Left lung (tissue), 10 donors: Measurements from ENCODE around the gene PAK1. TPM values are rescaled to one million over a fixed set of nuclear protein-coding genes. Genes with fewer than 3 reads are reported as not detected.

Source experiments
- ATAC-seq: fragments of 200-7000 bp; cut with Tn5 transposase; one replicate; pipeline ENCODE4 v1.9.1; 2020; ENCODE audit warnings: moderate library complexity
- DNase-seq, 4 donors: peaks; one replicate each; pipeline ENCODE4 v3.0.0-alpha.2; 2013 to 2020
- H3K27ac ChIP-seq, 2 donors: fragments of 200-600 bp; sonication (generic) in 1 of 2; one replicate each; pipeline versions ENCODE4 v1.5.0 to v1.8.0; 2020 to 2021
- H3K27me3 ChIP-seq, 2 donors: fragments of 200-600 bp; sonication (generic) in 1 of 2; one replicate each; pipeline versions ENCODE4 v1.5.0 to v1.8.0; 2020 to 2021
- H3K36me3 ChIP-seq, 2 donors: fragments of 200-600 bp; sonication (generic) in 1 of 2; one replicate each; pipeline versions ENCODE4 v1.5.0 to v1.8.0; 2020 to 2021
- H3K4me1 ChIP-seq, 2 donors: fragments of 200-600 bp; one replicate each; pipeline ENCODE4 v1.8.0; 2021
- H3K4me3 ChIP-seq, 2 donors: fragments of 200-600 bp; sonication (generic) in 1 of 2; one replicate each; pipeline versions ENCODE4 v1.5.0 to v1.8.0; 2020 to 2021; ENCODE audit warnings: mild to moderate bottlenecking in 1 of 2
- H3K9me3 ChIP-seq, 2 donors: fragments of 200-600 bp; sonication (generic) in 1 of 2; one replicate each; pipeline versions ENCODE4 v1.5.0 to v1.8.0; 2020 to 2021
- CTCF ChIP-seq, 2 donors: fragments of 200-600 bp; sonication (generic) in 1 of 2; IDR thresholded peaks; one replicate each; pipeline versions ENCODE4 v1.5.0 to v1.8.0; 2021; ENCODE audit warnings: antibody characterized with exemption in 2 of 2
- intact Hi-C, 2 donors: fragments of 100-400 bp; cut with DNase I; formaldehyde crosslinking; loops; one replicate each; pipeline versions ENCODE4 v1.11.2 to v1.14.2; 2022
- polyA plus RNA-seq, 6 donors: library from polyadenylated mRNA; unstranded; fragments of 120-200 nt; gene quantifications; one replicate each; pipeline ENCODE4 v1.2.1, GENCODE V29; 2013; ENCODE audit not compliant: insufficient read length in 6 of 6
- total RNA-seq, 2 donors: library from RNA; stranded (reverse); fragmentation: NEBNext Ultra II Directional; extraction: Animal tissue kit (Norgen Biotek cat#: 25700); gene quantifications; one replicate each; pipeline ENCODE4 v1.2.1, GENCODE V29; 2021
- donor health status: DM: no; HTN: yes; CAD: no.
- donor health status: DM: no; HTN: no; CAD: no.

Gene PAK1
- total and polyA plus RNA-seq, 8 donors = 32.4 to 61.4 (median 51.4) TPM

- H3K9me3 ChIP-seq = no peaks in the 10 kb centered on the region
- H3K27ac ChIP-seq = no peak overlapping the region
- H3K36me3 ChIP-seq = no peaks in the 10 kb centered on the region
- H3K27me3 ChIP-seq = no peaks in the 10 kb centered on the region
- ATAC-seq (no peak), DNase-seq (no peak)
- H3K4me1 ChIP-seq = no peaks in the 10 kb centered on the region
- no peak overlapping the region for H3K4me3 ChIP-seq
- intact Hi-C loops = no loop called here
- no peak for TF ChIP-seq CTCF (IDR thresholded peaks at IDR 0.05)
Measured at GRCh38 chr11:77517753-77518152, 43.9 kb upstream of the PAK1 start.

- Histone ChIP-seq H3K27me3 (no peaks in the 10 kb centered on the region), H3K4me1 (peaks cover 0 to 4% of the 10 kb centered on the region in 2 donors), H3K27ac (no peak overlapping the region), H3K4me3 (no peak overlapping the region), H3K36me3 (no peaks in the 10 kb centered on the region), H3K9me3 (no peaks in the 10 kb centered on the region)
- DNase-seq (no peak), ATAC-seq (no peak)
- TF ChIP-seq CTCF (IDR thresholded peaks at IDR 0.05) = no peak
- intact Hi-C loops = no loop called here
Measured at GRCh38 chr11:77517226-77517625, 43.3 kb upstream of the PAK1 start.

- no peaks in the 10 kb centered on the region for H3K36me3 ChIP-seq
- no peak for ATAC-seq
- H3K4me1 ChIP-seq = peaks cover 0 to 18% of the 10 kb centered on the region in 2 donors
- no peak overlapping the region for H3K4me3 ChIP-seq
- TF ChIP-seq CTCF (IDR thresholded peaks at IDR 0.05) = no peak
- no peaks in the 10 kb centered on the region for H3K9me3 ChIP-seq
- no peaks in the 10 kb centered on the region for H3K27me3 ChIP-seq
- no peak overlapping the region for H3K27ac ChIP-seq
- intact Hi-C loops = no loop called here
- DNase-seq = no peak
Measured at GRCh38 chr11:77515483-77515882, 41.6 kb upstream of the PAK1 start.

GRCh38 chr11:77515063-77515462, 41.2 kb upstream of the PAK1 start:
- no peak for TF ChIP-seq CTCF (IDR thresholded peaks at IDR 0.05)
- no peak for ATAC-seq
- no peaks in the 10 kb centered on the region for H3K9me3 ChIP-seq
- DNase-seq = no peak
- H3K36me3 ChIP-seq = no peaks in the 10 kb centered on the region
- no peaks in the 10 kb centered on the region for H3K27me3 ChIP-seq
- H3K27ac ChIP-seq = no peak overlapping the region
- H3K4me1 ChIP-seq = peaks cover 0 to 18% of the 10 kb centered on the region in 2 donors
- intact Hi-C loops = no loop called here
- H3K4me3 ChIP-seq = no peak overlapping the region

- ATAC-seq = peak; percentile 40
- Histone ChIP-seq H3K27ac (no peak overlapping the region), H3K4me3 (no peak overlapping the region), H3K9me3 (no peaks in the 10 kb centered on the region), H3K4me1 (peaks cover 0 to 18% of the 10 kb centered on the region in 2 donors), H3K36me3 (no peaks in the 10 kb centered on the region), H3K27me3 (no peaks in the 10 kb centered on the region)
- DNase-seq = no peak
- no peak for TF ChIP-seq CTCF (IDR thresholded peaks at IDR 0.05)
- intact Hi-C loops = no loop called here
Measured at GRCh38 chr11:77512092-77512491, 38.2 kb upstream of the PAK1 start.
